Umbilical cord (tissue), 2 donors: Measurements from ENCODE around the gene LCE3C. TPM values are rescaled to one million over a fixed set of nuclear protein-coding genes. Genes with fewer than 3 reads are reported as not detected.
"Not testable (repeated sequence)": the region's sequence is repeated elsewhere in the genome, so short reads cannot be mapped to it uniquely, and the experiment has no call there.

Experiments used
- DNase-seq: peaks from one replicate; pipeline ENCODE4 v3.0.0-alpha.2; 2015; ENCODE audit warnings: low spot score
- total RNA-seq: library from RNA; depleted of rRNA; stranded (reverse); fragments of >200 nt; gene quantifications from one replicate; pipeline ENCODE4 v1.2.3, GENCODE V29; 2014; ENCODE audit warnings: low replicate concordance; ENCODE audit not compliant: insufficient read depth

The LCE3C gene
- not detected for total RNA-seq

- no peak for DNase-seq
These were observed at the start of gene LCE3C for GRCh38 chr1:152599934-152600333. LCE3C (plus strand) TSS chr1:152600234; CDS start chr1:152600732, 498 bp downstream.

- DNase-seq, result no peak
These were observed 34.9 kb upstream of the LCE3C start for GRCh38 chr1:152565115-152565514.

DNA sequence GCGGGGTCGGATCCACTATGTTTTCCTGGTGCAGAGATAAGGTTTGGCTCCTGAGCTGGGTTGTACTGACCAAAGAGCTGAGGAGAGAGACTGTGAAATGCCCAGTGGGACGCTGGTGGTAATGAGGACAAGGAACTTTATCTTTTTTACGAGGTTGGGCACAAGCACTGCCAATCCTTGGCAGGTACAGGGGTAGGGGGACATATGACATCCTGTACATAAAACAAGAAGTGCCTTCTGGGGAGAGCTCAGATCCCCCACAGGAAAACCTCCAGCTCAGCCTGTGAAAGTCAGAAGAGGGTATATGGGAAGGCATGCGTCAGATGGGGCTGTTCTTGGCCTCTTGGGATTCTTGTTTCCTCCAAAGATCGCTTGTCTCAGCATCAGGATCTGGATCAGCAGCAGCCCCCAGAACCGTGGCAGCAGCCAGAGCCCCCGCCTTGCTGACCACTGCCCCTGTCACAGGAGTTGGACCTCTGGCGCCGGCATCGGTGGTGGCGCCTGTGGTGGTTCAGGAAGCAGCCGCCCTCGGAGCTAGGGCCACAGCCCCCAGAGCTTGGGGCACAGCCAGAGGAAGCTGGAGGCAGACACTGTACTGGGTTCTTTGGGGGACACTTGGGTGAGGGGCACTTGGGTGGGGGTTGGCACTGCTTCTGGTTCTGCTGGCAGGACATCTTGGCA is 34.4 kb upstream of the LCE3C start:
- no peak for DNase-seq

DNA sequence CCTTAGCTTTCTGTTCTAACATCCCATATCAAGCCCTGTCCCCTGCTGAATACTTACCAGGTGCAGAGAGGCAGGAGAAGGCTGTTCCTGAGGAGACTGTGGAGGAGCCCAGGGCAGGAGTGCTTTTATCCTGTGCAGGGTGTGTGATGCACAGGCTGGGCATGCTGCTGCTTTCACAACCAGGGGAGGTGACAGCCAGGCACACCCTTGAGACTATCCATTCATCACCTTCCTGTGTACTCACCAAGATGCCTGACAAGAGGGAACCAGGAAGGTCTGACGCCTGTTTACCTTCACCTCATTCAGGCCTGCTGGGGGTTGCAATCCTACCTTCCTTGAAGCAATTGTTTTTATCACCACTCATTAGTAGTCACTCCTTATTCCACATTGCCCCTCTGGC is 33.4 kb upstream of the LCE3C start, which contains the start of gene LCE3E:
Gene LCE3E (minus strand): TSS at position 100 of the 400 bp plus-strand sequence. CDS start 572 bp downstream, outside the sequence.
- DNase-seq, result no peak

DNA sequence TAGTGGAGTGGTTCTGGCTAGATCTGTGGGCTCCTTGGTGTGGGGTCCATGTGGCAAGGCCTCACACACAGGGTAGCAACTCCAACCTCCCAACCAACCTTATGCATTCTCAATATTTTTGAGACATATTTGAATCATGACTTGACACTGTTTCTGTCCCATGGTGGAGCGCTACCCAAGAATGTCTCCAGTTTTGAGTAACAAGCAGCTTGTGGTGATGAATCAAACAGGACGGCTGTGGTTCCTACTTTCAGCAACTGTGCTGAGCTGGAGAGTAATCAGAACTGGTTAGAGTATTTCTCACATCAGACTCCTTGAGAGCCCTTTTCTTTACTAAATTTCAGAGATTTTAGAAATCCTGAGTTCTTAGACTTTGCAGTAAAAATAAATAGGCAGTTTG is 22.9 kb upstream of the LCE3C start:
- DNase-seq, result no peak

GRCh38 chr1:152579526-152579925 is 20.5 kb upstream of the LCE3C start:
- not testable (repeated sequence) for DNase-seq

DNA sequence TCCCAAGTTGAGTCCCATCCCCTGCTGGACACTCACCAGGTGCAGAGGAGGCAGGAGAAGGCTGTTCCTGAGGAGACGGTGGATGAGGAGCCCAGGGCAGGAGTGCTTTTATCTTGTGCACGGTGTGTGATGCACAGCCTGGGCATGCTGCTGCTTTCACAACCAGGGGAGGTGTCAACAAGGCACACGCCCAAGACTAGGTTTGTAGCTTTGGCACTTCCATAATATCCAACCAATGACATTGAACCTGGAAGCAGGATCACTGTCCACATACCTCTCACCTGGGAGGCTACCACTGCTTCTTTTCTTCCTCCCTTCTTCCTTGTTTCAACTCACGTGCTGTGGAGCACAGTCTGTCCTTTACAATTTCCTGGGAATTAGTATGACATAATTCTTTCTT is 19.6 kb upstream of the LCE3C start, which contains the start of gene LCE3D:
Gene LCE3D (minus strand): TSS at position 84 of the 400 bp plus-strand sequence. CDS start 580 bp downstream, outside the sequence.
- DNase-seq, result no peak

GRCh38 chr1:152582647-152583046 is 17.4 kb upstream of the LCE3C start:
- no peak for DNase-seq

- DNase-seq, result no peak
These were observed 14.4 kb upstream of the LCE3C start for GRCh38 chr1:152585586-152585985.

DNA sequence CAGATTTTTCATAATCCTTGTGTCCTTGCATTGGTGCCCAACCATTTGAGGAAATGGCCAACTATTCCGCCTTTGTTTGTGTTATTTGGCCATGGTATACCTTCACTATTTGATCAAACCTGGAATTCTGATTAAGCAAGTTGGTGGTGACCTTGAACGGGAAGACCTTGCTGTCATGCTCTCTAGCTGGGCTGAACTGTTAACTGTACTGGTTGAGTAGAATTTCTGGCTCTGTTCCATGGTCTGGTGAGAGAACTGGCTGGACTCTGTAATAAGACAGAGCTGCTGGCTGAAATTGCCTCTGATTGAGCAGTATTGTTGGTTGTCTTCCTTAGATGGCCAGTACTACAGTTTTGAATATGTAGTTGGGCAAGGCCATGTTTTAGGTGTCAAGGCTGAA is 3.0 kb upstream of the LCE3C start:
- DNase-seq, result no peak

DNA sequence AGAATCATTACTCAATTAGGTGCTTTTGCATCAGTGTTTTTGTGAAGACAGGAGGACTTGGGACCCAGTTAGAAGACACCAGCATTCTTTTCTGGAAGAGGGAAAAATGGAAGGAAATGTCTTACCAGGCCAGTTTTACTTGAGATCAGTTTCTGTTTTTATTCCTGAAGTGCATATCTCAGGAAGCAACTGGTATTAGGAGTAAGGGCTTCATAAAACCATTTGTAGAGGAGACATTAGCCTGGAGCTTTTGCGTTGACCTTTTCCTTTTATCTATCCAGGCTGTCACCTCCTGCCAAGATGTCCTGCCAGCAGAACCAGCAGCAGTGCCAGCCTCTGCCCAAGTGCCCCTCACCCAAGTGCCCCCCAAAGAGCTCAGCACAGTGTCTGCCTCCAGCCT is 13.5 kb downstream of the LCE3C start, which contains the start of gene LCE3B:
Gene LCE3B (plus strand): TSS at position 301 of the 400 bp plus-strand sequence. CDS start 0 bp downstream, at position 301.
- DNase-seq, result no peak

DNA sequence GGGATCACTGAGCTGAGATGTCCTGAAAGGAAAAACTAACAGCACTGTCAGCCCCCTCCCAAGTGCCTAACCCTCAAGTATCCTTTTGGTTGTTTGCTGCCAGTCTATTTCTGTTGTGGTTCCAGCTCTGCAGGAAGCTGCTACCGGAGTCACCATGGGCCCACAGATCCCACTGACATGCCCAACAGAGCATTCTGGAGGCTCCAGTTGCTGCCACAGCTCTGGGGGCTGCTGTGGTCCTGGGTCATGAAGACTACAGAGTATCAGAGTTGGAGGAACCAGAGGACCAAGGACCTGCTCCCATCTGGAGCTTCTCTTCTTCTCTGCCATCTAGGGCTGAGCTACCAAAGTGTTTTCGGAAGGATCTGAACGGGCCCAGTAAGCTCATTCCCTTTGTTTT is 22.0 kb downstream of the LCE3C start:
- no peak for DNase-seq

DNA sequence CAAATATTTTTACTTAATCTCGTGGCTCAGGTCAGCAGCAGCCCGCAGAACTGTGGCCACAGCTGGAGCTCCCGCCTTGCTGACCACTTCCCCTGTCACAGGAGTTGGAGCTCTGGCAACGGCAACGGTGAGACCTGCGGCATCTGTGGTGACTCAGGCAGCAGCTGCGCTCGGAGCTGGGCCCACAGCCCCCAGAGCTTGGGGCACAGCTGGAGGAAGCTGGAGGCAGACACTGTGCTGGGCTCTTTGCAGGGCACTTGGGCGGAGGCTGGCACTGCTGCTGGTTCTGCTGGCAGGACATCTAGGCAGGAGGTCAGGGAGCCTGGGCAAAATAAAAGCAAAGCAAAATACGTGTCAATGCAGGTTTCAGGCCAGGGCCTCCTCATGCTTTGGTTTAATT is 22.8 kb downstream of the LCE3C start, which contains the start of gene LCE3A:
Gene LCE3A (minus strand): TSS at position 301 of the 400 bp plus-strand sequence. CDS start 0 bp downstream, at position 301.
- no peak for DNase-seq

GRCh38 chr1:152623203-152623844 is 23.3 kb downstream of the LCE3C start:
- no peak for DNase-seq

DNA sequence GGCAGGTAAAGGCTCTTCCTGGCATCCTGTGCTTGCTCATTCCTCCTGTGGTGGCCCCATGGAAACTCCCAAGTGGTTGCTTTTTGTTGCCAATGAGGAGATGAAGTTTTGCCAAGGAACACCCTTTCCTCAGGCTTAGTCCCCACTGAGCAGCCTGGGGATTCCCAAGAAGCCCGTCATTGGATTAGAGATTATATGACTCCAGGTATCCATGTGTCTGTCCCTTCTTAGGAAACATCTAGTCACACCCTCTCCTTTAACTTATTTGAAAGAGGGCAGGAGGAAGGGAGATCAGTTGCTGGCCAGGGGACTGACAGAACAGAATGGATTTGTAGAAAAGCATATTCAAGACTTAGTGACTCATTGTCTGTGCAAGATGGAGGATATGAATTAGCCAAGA is 26.7 kb downstream of the LCE3C start:
- DNase-seq, result no peak

GRCh38 chr1:152630596-152630995 is 30.6 kb downstream of the LCE3C start:
- no peak for DNase-seq

DNA sequence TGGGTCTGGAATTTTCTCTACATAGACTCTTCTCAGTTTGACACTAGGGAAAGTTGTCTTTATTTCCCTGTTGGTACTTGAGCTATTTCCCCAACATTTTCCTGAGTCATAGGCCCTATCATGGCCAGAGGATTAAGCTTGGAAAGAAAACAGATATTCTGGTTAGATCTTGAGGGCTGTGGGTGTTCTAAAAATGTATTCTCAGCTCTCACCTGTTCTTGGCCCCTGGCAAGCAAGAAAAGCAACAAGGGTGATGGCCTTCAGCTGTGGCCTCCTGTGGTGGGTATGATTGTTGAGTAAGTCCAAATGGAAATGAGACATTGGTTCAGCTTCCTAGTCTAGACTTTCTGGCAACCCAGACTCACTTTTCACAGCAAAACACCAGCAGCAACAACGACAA is 40.3 kb downstream of the LCE3C start:
- DNase-seq, result no peak

GRCh38 chr1:152643945-152644344 is 43.9 kb downstream of the LCE3C start:
- DNase-seq, result no peak

DNA sequence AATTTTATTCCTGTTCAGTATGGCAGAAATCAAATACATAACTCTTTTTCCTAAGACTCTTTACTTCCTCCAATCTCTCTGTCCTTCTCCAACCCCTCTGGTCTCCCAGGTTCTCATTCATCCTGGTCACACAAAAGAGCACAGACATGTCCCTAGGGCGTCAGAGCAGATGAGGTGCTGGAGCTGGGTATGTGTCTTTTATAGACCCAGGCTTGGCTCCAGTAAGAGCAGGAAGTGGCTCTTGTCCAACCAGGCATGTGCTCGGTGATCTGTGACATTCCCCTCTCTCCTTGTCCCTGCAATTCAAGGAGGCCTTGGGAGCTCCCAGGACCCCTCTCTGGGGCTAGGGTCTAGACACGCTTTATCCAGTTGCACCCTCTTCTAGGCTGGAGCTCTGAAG is 45.1 kb downstream of the LCE3C start:
- no peak for DNase-seq

DNA sequence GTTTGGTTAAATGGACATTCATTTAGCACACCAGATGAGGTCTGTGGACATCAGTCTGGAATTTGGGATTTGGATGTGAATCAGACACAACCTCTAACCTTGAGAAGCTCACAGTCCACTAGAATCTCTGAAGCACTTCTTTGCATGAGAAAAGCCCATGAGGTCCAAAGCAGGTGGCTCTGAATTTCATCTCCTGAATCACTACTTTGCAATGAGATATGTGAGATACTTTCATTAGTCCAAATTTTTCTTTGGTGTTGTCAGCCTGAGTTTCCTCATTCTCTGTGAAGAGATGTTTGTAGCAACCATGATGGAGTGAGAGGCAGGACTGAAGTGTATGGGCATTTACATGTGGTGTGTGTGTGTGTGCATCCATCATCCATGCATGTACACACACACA is 46.6 kb downstream of the LCE3C start:
- DNase-seq, result no peak
